Pancreas (tissue), 10 donors: ENCODE results near the gene CDKN2B. TPM values are rescaled to one million over a fixed set of nuclear protein-coding genes. Genes with fewer than 3 reads are reported as not detected.

Source experiments
- ATAC-seq, 4 donors: fragments of 200-7000 bp; cut with Tn5 transposase; one replicate each; pipeline versions ENCODE4 v1.8.0 to v1.9.1; 2020; ENCODE audit warnings: mild to moderate bottlenecking in 4 of 4, moderate library complexity in 4 of 4
- DNase-seq, 6 donors: peaks; one replicate each; pipeline ENCODE4 v3.0.0-alpha.2; 2020
- FAIRE-seq: peaks from 2 replicates; lab custom pipeline; 2012; peaks lifted over from hg19 to GRCh38; lab: Jason Lieb, UNC
- H3K27ac ChIP-seq, 4 donors: fragments of 200-600 bp; sonication (generic); 1 replicate in 3 of 4; 2 replicates in 1 of 4; pipeline versions ENCODE4 v1.5.0 to v1.8.0; 2020
- H3K27me3 ChIP-seq, 4 donors: fragments of 200-600 bp; one replicate each; pipeline ENCODE4 v1.8.0; 2021
- H3K36me3 ChIP-seq, 3 donors: fragments of 200-600 bp; sonication (generic) in 1 of 3; one replicate each; pipeline versions ENCODE4 v1.5.0 to v1.8.0; 2020 to 2021
- H3K4me1 ChIP-seq, 3 donors: fragments of 200-600 bp; one replicate each; pipeline ENCODE4 v1.8.0; 2021
- H3K4me3 ChIP-seq, 4 donors: fragments of 200-600 bp; sonication (generic) in 2 of 4; one replicate each; pipeline versions ENCODE4 v1.5.0 to v1.8.0; 2020 to 2021
- H3K9me3 ChIP-seq, 4 donors: fragments of 200-600 bp; one replicate each; pipeline ENCODE4 v1.8.0; 2021
- CTCF ChIP-seq, 4 donors: fragments of 200-600 bp; sonication (generic) in 3 of 4; IDR thresholded peaks; one replicate each; pipeline versions ENCODE4 v1.5.0 to v1.8.0; 2021; ENCODE audit warnings: antibody characterized with exemption in 4 of 4
- WGBS, 2 donors: extraction: QIAGEN DNeasy Blood & Tissue Kit; methylation state at CpG; one replicate each; pipeline ENCODE4 v1.1.7; 2013; 5-methylcytosine and 5-hydroxymethylcytosine counted together
- intact Hi-C, 3 donors: fragments of 100-400 bp; cut with DNase I; formaldehyde crosslinking; loops; one replicate each; pipeline versions ENCODE4 v1.11.1 to v1.14.2; 2022
- polyA plus RNA-seq, 2 donors: library from polyadenylated mRNA; stranded (reverse); fragments of 200-250 nt; gene quantifications; one replicate each; pipeline ENCODE4 v1.2.3, GENCODE V29; 2013
- total RNA-seq, 6 donors: library from RNA; stranded (reverse); fragmentation: NEBNext Ultra II Directional in 4 of 6; extraction: Animal tissue kit (Norgen Biotek cat#: 25700) in 4 of 6; gene quantifications; one replicate each; pipeline versions ENCODE4 v1.2.1 to v1.2.4, GENCODE V29; 2021 to 2023
- donor health status: healthy with polysubstance abuse.
- donor health status: DM: no; HTN: no; CAD: no; lungs with moderate emphysema.
- donor health status: DM: no; HTN: no; CAD: no.
- donor health status: control.
- donor health status: control.
- donor health status: Bipolar disorder and iron deficiency.
- donor health status: DM: yes; HTN: yes; CAD: no.
- donor health status: DM: no; HTN: no; CAD: no.
- donor health status: DM: no; HTN: no; CAD: no.
- donor health status: DM: yes; HTN: yes; CAD: no.

The CDKN2B gene
- total and polyA plus RNA-seq, 8 donors = 0.59 to 13.9 (median 2.1) TPM

GRCh38 chr9:21982861-21983560 is 26.1 kb downstream of the CDKN2B start:
- no peak for DNase-seq
- H3K27me3 ChIP-seq = peaks cover 0 to 51% (median 12%) of the 10 kb centered on the region in 4 donors
- ATAC-seq = no peak
- H3K27ac ChIP-seq = no peak overlapping the region
- no peaks in the 10 kb centered on the region for H3K9me3 ChIP-seq
- no peak overlapping the region for H3K4me3 ChIP-seq
- TF ChIP-seq CTCF (IDR thresholded peaks at IDR 0.05) = no peak
- FAIRE-seq = peak; percentile 13
- 71 to 73% methylated on average over 1 of the region's 1 CpG for WGBS, 2 donors
- H3K36me3 ChIP-seq = no peaks in the 10 kb centered on the region
- no peaks in the 10 kb centered on the region for H3K4me1 ChIP-seq
- intact Hi-C loops = no loop called here

- no peaks in the 10 kb centered on the region for H3K9me3 ChIP-seq
- DNase-seq (no peak), ATAC-seq (no peak), FAIRE-seq (no peak)
- H3K27me3 ChIP-seq = peaks cover 0 to 47% (median 9%) of the 10 kb centered on the region in 4 donors
- intact Hi-C loops = no loop called here
- 30 to 45% methylated on average over 1 of the region's 1 CpG for WGBS, 2 donors
- no peaks in the 10 kb centered on the region for H3K4me1 ChIP-seq
- TF ChIP-seq CTCF (IDR thresholded peaks at IDR 0.05) = no peak
- H3K36me3 ChIP-seq = no peaks in the 10 kb centered on the region
- no peak overlapping the region for H3K27ac ChIP-seq
- no peak overlapping the region for H3K4me3 ChIP-seq
Measured at GRCh38 chr9:21982391-21982790, 26.7 kb downstream of the CDKN2B start.

- Histone ChIP-seq H3K4me1 (no peaks in the 10 kb centered on the region), H3K36me3 (no peaks in the 10 kb centered on the region), H3K27me3 (peaks cover 5 to 70% (median 20%) of the 10 kb centered on the region in 4 donors), H3K27ac (no peak overlapping the region), H3K9me3 (no peaks in the 10 kb centered on the region), H3K4me3 (no peak overlapping the region)
- FAIRE-seq = no peak
- TF ChIP-seq CTCF (IDR thresholded peaks at IDR 0.05) = no peak
- intact Hi-C loops = no loop called here
- ATAC-seq = no peak
- 21 to 24% methylated on average over 19 of the region's 19 CpGs for WGBS, 2 donors
- DNase-seq = no peak
Measured at GRCh38 chr9:21976334-21976875, 32.7 kb downstream of the CDKN2B start.

GRCh38 chr9:21974722-21975409 is 34.2 kb downstream of the CDKN2B start:
- WGBS, 2 donors = 0 to 1% methylated on average over 45 to 51 of the region's 51 CpGs
- H3K36me3 ChIP-seq = no peaks in the 10 kb centered on the region
- H3K4me3 ChIP-seq = peak overlapping the region; percentile 18 to 59 (median 32)
- no peak for TF ChIP-seq CTCF (IDR thresholded peaks at IDR 0.05)
- peaks cover under 1 to 78% (median 27%) of the 10 kb centered on the region in 4 donors for H3K27me3 ChIP-seq
- ATAC-seq (peak; percentile 85 to 89 (median 88)), FAIRE-seq (no peak), DNase-seq (peak in 4 of 6 donors; percentile 39 to 79 (median 66))
- intact Hi-C loops = no loop called here
- no peaks in the 10 kb centered on the region for H3K9me3 ChIP-seq
- H3K4me1 ChIP-seq = no peaks in the 10 kb centered on the region
- no peak overlapping the region for H3K27ac ChIP-seq
